Neural cell (in vitro differentiated cells): ENCODE measurements around the gene CLSTN3.

Source experiments
- EP300 ChIP-seq: fragments of 450-650 bp; conservative IDR thresholded peaks from 2 replicates; pipeline ENCODE4 v1.6.1; 2014; ENCODE audit warnings: antibody characterized with exemption, mild to moderate bottlenecking, moderate library complexity; ENCODE audit not compliant: poor library complexity, severe bottlenecking
- POLR2AphosphoS5 ChIP-seq: IDR thresholded peaks from 2 replicates; pipeline ENCODE4 v1.6.1; 2012
- TF ChIP-seq, protein P1 (sequence below): fragments of 450-650 bp; IDR thresholded peaks from 2 replicates; pipeline ENCODE4 v1.5.1; 2014; ENCODE audit warnings: antibody characterized with exemption, mild to moderate bottlenecking, moderate library complexity; ENCODE audit not compliant: poor library complexity, severe bottlenecking

DNA sequence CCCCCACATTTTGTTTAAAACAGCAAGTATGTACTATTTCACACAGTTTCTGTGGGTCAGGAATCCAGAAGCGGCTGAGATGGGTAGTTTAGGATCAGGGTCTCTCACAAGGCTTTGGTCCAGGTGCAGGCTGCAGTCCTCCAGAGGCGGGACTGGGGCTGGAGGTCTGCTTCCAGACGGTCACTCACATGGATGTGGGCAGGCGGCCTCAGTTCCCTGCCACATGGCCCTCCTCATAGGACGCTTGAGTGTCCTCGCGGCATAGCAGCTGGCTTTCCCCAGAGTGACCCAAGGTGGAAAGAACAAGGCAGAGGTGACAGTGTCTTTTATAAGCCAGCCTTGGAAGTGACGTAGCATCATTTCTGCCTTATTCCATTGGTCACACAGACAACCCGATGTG, 13.3 kb upstream of the CLSTN3 start:
- TF ChIP-seq, protein P1, sequence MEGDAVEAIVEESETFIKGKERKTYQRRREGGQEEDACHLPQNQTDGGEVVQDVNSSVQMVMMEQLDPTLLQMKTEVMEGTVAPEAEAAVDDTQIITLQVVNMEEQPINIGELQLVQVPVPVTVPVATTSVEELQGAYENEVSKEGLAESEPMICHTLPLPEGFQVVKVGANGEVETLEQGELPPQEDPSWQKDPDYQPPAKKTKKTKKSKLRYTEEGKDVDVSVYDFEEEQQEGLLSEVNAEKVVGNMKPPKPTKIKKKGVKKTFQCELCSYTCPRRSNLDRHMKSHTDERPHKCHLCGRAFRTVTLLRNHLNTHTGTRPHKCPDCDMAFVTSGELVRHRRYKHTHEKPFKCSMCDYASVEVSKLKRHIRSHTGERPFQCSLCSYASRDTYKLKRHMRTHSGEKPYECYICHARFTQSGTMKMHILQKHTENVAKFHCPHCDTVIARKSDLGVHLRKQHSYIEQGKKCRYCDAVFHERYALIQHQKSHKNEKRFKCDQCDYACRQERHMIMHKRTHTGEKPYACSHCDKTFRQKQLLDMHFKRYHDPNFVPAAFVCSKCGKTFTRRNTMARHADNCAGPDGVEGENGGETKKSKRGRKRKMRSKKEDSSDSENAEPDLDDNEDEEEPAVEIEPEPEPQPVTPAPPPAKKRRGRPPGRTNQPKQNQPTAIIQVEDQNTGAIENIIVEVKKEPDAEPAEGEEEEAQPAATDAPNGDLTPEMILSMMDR: no peak
- no peak for TF ChIP-seq EP300
- no peak for TF ChIP-seq POLR2AphosphoS5
